Epithelial cell of esophagus (primary cell): ENCODE measurements around the gene MKNK2.

ENCODE experiments used
- DNase-seq: peaks from one replicate; pipeline ENCODE4 v3.0.0; 2010; ENCODE audit warnings: low read depth
- H3K4me3 ChIP-seq: 2 replicates; pipeline ENCODE4 v1.5.1; 2011; ENCODE audit warnings: mild to moderate bottlenecking, low read length, control low read depth
- TF ChIP-seq, protein P1 (sequence below): IDR thresholded peaks from 2 replicates; pipeline ENCODE4 v1.5.1; 2011; ENCODE audit warnings: low read depth, mild to moderate bottlenecking, low read length, control low read depth, inconsistent platforms; ENCODE audit not compliant: insufficient read depth; ENCODE audit errors: missing control alignments

The MKNK2 gene

DNA sequence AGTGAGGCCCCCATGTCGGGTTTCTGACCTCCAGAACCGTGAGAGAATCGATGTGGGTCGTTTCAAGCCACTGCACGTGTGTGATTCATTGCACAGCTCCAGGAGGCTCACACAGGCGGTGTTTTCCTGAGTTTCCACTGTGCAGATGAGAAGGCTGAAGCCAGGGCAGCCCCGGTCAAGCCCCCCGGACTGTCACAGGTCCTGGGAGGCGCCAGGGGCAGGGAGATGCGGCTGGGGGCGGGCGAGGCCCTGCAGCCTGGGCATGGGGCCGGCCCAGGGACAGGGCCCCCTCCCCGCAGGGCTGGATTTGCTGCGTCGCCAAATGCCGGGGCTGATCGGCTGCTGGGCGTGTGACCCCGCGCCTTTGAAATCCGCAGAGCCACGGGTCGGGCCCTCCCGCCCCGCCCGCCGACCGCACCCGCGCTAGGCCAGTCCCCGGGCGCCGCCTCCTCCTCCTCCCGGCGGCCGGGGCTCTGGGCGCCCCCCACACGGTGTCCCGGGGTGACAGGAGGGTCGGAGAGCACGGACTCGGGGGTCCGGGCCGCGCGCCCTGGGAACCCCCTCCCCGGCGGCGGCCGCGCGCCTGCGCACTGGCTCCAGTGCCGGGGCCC, 9.9 kb upstream of the MKNK2 start:
- peak overlapping the region; percentile 41 for H3K4me3 ChIP-seq
- peak; percentile 52 for DNase-seq
- TF ChIP-seq, protein P1, sequence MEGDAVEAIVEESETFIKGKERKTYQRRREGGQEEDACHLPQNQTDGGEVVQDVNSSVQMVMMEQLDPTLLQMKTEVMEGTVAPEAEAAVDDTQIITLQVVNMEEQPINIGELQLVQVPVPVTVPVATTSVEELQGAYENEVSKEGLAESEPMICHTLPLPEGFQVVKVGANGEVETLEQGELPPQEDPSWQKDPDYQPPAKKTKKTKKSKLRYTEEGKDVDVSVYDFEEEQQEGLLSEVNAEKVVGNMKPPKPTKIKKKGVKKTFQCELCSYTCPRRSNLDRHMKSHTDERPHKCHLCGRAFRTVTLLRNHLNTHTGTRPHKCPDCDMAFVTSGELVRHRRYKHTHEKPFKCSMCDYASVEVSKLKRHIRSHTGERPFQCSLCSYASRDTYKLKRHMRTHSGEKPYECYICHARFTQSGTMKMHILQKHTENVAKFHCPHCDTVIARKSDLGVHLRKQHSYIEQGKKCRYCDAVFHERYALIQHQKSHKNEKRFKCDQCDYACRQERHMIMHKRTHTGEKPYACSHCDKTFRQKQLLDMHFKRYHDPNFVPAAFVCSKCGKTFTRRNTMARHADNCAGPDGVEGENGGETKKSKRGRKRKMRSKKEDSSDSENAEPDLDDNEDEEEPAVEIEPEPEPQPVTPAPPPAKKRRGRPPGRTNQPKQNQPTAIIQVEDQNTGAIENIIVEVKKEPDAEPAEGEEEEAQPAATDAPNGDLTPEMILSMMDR = no peak

DNA sequence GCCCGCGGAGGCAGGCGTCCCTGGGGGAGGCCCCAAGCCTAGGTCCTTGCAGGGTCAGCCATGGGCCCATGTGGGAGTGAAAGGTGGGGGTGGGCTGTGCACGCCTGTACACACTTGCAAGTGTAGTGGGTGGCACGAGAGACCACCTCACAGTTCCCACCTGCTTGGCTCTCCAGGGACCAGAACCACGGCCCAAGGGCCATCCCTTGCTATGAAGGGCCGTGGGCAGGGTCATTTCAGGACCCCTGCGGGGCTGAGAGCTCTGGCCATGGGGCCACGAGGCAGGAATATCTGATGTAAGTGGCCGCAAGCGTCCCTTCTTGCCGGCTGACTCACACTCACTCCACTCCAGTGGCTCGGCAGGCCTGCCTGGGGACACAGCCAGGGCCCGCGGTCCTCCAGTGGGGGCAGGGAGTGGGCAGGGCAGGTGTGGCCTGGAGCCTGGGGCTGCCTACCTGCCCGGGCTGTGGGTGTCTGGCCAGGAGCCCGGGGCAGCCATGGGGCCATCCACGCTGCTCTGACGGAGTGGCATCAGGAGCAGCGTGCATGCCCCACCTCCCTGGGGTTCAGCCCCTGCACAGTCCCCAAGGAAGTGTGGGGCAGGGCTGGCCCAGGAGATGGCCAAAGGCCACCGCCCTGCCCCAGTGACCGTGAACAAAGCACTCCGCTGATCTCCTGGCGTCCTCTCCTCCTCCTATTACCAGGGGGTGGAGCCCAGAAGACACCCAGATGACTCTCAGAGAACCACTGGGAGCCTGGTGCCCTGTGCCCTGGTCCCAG, 8.6 kb upstream of the MKNK2 start:
- DNase-seq = peak; percentile 53
- TF ChIP-seq, protein P1 = no peak
- no peak overlapping the region for H3K4me3 ChIP-seq

DNA sequence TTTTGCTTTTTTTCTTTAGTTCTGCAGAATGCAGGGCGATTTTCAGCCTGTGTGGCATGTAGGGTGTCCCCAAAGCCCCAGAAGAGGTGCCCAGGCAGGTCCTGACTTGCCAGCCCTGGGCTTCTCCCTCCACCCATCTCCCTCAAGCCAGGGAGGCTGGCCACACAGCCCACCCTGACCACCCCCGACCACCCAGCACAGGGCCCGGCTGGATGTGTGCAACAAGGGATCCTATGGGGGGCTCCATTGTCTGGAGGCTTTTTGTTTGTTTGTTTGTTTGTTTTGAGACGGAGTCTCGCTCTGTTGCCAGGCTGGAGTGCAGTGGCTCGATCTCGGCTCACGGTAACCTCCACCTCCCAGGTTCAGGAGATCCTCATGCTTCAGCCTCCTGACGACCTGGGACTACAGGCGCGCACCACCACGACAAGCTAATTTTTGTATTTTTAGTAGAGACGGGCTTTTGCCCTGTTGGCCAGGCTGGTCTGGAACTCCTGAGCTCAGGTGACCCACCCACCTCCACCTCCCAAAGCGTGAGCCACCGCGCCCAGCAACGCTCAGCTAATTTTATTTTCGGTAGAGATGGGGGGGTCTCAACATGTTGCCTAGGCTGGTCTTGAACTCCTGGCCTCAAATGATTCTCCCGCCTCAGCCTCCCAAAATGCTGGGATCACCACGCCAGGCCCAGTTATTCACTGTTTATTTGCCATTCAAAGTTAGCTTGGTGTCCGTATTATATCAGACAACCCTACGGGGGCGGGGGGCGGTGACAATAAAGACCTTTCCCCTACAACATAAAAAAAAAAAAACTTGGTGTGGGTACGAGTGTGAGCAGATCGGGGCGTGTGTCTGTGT, 7.8 kb upstream of the MKNK2 start:
- TF ChIP-seq, protein P1 = no peak
- no peak for DNase-seq
- no peak overlapping the region for H3K4me3 ChIP-seq

DNA sequence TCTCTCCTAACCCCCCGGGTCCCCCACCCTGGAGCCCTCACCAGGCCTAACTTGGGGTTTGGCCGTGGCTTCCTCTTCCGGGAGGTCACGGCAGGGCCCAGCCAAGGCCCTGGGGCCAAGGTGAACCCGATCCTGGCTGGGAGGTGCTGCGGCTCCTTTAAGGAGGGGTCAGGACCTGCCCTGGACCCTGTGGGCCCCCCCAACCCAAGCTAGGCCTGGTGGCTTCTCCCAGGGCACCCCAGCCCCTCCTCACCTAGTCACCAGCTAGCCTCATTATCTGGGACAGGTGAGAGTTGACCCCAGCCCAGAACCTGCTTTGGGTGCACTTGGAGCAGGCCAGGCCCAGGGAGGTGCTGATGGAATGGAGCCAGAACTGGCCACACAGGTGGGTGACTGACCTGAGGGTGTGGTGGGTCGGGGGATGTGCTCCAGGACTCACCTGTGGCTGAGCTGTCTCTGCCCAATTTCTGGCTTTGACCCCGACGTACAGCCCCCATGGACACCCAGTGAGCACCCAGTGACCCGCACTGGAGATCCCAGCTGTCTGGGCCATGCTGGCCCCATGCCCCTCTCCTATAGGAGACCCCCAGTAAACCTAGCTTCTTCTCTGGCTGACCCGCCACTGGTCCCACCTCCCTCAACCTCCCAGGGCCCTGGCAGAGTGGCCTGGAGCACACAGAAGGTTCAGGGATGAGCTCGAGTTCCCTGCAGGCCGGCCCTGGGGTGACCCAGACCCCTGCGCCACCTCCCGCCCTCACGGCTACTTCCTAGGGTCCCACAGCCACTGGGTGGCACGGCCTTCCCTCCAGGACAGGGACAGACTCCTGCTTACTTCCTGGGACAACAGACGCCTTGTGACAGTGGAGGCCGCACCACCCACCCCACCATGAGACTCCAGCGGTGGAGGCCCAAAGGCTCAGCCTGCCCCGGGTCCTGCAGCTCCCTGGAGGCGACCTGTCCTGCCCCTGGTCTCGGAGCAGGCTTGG, 6.7 kb upstream of the MKNK2 start:
- H3K4me3 ChIP-seq = no peak overlapping the region
- TF ChIP-seq, protein P1 = no peak
- no peak for DNase-seq

DNA sequence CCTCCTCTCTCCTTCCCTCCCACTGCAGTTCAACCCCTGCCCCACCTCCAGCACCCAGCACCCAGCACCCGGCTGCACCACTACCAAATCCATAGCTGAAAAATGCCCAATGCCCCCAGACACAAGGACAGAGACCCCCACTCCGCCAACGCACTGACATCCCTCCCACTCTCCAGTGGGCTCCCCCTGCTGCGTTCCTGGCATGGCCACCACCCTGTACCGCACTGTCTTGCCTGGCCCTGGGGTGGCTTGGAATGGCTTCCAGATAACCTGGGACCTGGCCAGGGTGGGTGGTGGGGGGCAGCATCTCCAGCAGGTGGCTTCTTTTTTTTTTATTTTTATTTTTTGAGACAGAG, 5.8 kb upstream of the MKNK2 start:
- no peak overlapping the region for H3K4me3 ChIP-seq
- TF ChIP-seq, protein P1 = no peak
- no peak for DNase-seq
